ENCODE results near the gene TMEM266.

TMEM266 gene

GRCh38 chr15:76185716-76186115, 125.9 kb downstream of the TMEM266 start:
- Histone ChIP-seq H3K4me1 (ENCODE audit: insufficient read depth, low read length, poor library complexity, severe bottlenecking) (no peaks in the 10 kb centered on the region), H3K79me2 (ENCODE audit: insufficient read depth, low read length) (no peaks in the 10 kb centered on the region), H4K20me1 (ENCODE audit: insufficient read depth, low read length, poor library complexity, severe bottlenecking) (no peaks in the 10 kb centered on the region), H3K9me3 (ENCODE audit: insufficient read depth, low read depth, low read length) (no peaks in the 10 kb centered on the region), H3F3A (ENCODE audit: low read depth) (no peaks in the 10 kb centered on the region), H3K4me3 (ENCODE audit: low read length, poor library complexity, severe bottlenecking) (no peak overlapping the region), H3K9ac (ENCODE audit: low read depth, low read length, poor library complexity, severe bottlenecking) (no peak overlapping the region), H3K4me2 (ENCODE audit: low read depth, low read length, poor library complexity, severe bottlenecking) (no peak overlapping the region), H3K27me3 (ENCODE audit: insufficient read depth, low read length, poor library complexity, severe bottlenecking) (no peaks in the 10 kb centered on the region), H3K36me3 (ENCODE audit: insufficient read depth, low read length) (no peaks in the 10 kb centered on the region), H3K9me2 (replicated peaks; ENCODE audit: low read depth, low read length) (no peaks in the 10 kb centered on the region), H2AFZ (ENCODE audit: low read length) (no peak overlapping the region)
- TF ChIP-seq EZH2phosphoT487 (IDR thresholded peaks at IDR 0.05; ENCODE audit: borderline replicate concordance), result no peak
- TF ChIP-seq, protein P1, sequence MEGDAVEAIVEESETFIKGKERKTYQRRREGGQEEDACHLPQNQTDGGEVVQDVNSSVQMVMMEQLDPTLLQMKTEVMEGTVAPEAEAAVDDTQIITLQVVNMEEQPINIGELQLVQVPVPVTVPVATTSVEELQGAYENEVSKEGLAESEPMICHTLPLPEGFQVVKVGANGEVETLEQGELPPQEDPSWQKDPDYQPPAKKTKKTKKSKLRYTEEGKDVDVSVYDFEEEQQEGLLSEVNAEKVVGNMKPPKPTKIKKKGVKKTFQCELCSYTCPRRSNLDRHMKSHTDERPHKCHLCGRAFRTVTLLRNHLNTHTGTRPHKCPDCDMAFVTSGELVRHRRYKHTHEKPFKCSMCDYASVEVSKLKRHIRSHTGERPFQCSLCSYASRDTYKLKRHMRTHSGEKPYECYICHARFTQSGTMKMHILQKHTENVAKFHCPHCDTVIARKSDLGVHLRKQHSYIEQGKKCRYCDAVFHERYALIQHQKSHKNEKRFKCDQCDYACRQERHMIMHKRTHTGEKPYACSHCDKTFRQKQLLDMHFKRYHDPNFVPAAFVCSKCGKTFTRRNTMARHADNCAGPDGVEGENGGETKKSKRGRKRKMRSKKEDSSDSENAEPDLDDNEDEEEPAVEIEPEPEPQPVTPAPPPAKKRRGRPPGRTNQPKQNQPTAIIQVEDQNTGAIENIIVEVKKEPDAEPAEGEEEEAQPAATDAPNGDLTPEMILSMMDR (conservative IDR thresholded peaks at IDR 0.05; ENCODE audit: low read length), result peak; percentile 69

DNA sequence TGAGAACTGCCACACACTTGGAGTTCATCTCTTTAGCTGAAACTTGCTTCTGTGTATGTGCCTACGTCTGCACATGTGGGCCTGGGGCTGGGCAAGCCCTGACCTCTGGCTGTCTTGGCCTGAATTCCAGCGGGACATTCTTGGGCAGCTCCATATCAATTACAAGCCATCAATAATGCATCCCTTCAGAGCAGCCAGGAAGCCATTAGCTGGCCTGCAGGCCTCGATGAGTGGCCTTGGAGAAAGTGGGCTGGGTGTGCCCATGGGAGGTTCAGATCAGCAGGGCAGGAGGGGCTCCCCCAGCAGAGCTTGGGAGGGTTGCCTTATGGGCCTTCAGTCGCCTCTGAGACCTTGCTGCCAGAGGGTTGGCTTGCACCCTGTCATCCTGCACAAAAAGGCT, 127.4 kb downstream of the TMEM266 start:
- H3K36me3 ChIP-seq (ENCODE audit: insufficient read depth, low read length), result no peaks in the 10 kb centered on the region
- no peaks in the 10 kb centered on the region for H3K79me2 ChIP-seq (ENCODE audit: insufficient read depth, low read length)
- no peaks in the 10 kb centered on the region for H3K9me3 ChIP-seq (ENCODE audit: insufficient read depth, low read depth, low read length)
- no peaks in the 10 kb centered on the region for H3K9me2 ChIP-seq (replicated peaks; ENCODE audit: low read depth, low read length)
- no peaks in the 10 kb centered on the region for H3K27me3 ChIP-seq (ENCODE audit: insufficient read depth, low read length, poor library complexity, severe bottlenecking)
- no peaks in the 10 kb centered on the region for H4K20me1 ChIP-seq (ENCODE audit: insufficient read depth, low read length, poor library complexity, severe bottlenecking)
- no peak for TF ChIP-seq EZH2phosphoT487 (IDR thresholded peaks at IDR 0.05; ENCODE audit: borderline replicate concordance)
- TF ChIP-seq, protein P1 (conservative IDR thresholded peaks at IDR 0.05; ENCODE audit: low read length), result no peak
- H3K4me1 ChIP-seq (ENCODE audit: insufficient read depth, low read length, poor library complexity, severe bottlenecking), result peaks cover 2% of the 10 kb centered on the region
- no peak overlapping the region for H3K4me3 ChIP-seq (ENCODE audit: low read length, poor library complexity, severe bottlenecking)
- no peak overlapping the region for H2AFZ ChIP-seq (ENCODE audit: low read length)
- H3F3A ChIP-seq (ENCODE audit: low read depth), result no peaks in the 10 kb centered on the region
- H3K4me2 ChIP-seq (ENCODE audit: low read depth, low read length, poor library complexity, severe bottlenecking), result no peak overlapping the region
- H3K9ac ChIP-seq (ENCODE audit: low read depth, low read length, poor library complexity, severe bottlenecking), result no peak overlapping the region

DNA sequence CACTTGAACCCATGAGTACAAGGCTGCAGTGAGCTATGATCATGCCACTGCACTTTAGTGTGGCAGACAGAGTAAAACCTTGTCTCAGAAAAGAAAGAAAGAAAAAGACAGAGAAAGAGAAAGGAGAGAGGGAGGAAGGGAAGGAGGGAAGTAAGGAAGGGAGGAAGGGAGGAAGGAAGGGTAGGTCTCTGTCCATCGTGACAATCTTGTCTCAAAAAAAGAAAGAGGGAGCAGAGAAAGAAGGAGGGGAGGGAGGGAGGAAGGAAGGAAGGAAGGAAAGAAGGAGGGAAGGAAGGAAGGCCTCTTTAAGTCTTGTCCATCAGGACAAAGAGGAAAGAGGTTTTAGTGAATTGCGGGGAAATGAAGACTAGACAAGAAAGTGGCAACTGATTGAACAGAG, 129.3 kb downstream of the TMEM266 start:
- TF ChIP-seq, protein P1 (conservative IDR thresholded peaks at IDR 0.05; ENCODE audit: low read length), result no peak
- no peak for TF ChIP-seq EZH2phosphoT487 (IDR thresholded peaks at IDR 0.05; ENCODE audit: borderline replicate concordance)
- no peaks in the 10 kb centered on the region for H4K20me1 ChIP-seq (ENCODE audit: insufficient read depth, low read length, poor library complexity, severe bottlenecking)
- no peak overlapping the region for H2AFZ ChIP-seq (ENCODE audit: low read length)
- no peaks in the 10 kb centered on the region for H3K9me3 ChIP-seq (ENCODE audit: insufficient read depth, low read depth, low read length)
- no peak overlapping the region for H3K9ac ChIP-seq (ENCODE audit: low read depth, low read length, poor library complexity, severe bottlenecking)
- no peaks in the 10 kb centered on the region for H3K36me3 ChIP-seq (ENCODE audit: insufficient read depth, low read length)
- no peak overlapping the region for H3K4me3 ChIP-seq (ENCODE audit: low read length, poor library complexity, severe bottlenecking)
- H3K27me3 ChIP-seq (ENCODE audit: insufficient read depth, low read length, poor library complexity, severe bottlenecking), result no peaks in the 10 kb centered on the region
- H3K79me2 ChIP-seq (ENCODE audit: insufficient read depth, low read length), result no peaks in the 10 kb centered on the region
- peaks cover 2% of the 10 kb centered on the region for H3K4me1 ChIP-seq (ENCODE audit: insufficient read depth, low read length, poor library complexity, severe bottlenecking)
- no peaks in the 10 kb centered on the region for H3F3A ChIP-seq (ENCODE audit: low read depth)
- no peak overlapping the region for H3K4me2 ChIP-seq (ENCODE audit: low read depth, low read length, poor library complexity, severe bottlenecking)
- H3K9me2 ChIP-seq (replicated peaks; ENCODE audit: low read depth, low read length), result no peaks in the 10 kb centered on the region
